HG03520 (cell line): Measurements from ENCODE around the gene MRPS18C.
"Not testable (repeated sequence)": the region's sequence is repeated elsewhere in the genome, so short reads cannot be mapped to it uniquely, and the experiment has no call there.

ENCODE experiments used
- ATAC-seq: cut with Tn5 transposase; IDR thresholded peaks from one replicate; pipeline ENCODE4 v1.9.1; 2021; ENCODE audit warnings: mild to moderate bottlenecking, moderate library complexity; ENCODE audit not compliant: unreplicated experiment

MRPS18C gene

DNA sequence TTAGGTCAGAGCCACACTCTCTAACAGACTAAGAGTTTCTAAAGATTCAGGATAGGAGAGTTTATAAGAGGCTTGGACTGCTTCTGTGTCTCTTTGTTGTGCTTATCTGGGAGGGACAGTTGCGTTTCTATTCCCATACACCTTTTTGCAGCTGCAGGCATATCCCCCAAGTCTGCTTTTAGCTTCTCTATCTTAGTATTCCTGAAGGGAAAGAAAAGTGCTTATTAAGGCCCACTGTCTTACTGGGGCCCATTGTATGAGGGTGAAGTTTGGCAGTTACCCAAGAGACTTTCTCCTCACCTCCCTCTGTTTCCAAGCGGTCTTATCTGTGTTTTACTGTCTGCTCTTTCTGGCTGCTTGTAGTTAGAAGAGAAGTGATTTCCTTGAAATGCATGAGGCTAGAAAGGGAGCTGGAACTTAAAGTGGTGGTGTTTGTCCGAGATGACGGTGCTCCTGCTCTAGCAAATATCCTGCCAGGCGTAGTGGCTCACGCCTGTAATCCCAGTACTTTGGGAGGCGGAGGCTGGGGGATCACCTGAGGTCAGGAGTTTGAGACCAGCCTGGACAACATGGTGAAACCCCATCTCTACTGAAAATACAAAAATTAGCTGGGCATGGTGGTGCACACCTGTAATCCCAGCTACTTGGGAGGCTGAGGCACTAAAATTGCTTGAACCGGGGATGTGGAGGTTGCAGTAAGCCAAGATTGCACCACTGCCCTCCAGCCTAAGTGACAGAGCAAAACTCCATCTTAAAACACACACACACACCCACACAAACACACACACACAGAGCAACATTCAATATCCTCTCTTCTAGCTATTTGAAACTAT lies 40.4 kb downstream of the MRPS18C start:
- ATAC-seq = not testable (repeated sequence)

DNA sequence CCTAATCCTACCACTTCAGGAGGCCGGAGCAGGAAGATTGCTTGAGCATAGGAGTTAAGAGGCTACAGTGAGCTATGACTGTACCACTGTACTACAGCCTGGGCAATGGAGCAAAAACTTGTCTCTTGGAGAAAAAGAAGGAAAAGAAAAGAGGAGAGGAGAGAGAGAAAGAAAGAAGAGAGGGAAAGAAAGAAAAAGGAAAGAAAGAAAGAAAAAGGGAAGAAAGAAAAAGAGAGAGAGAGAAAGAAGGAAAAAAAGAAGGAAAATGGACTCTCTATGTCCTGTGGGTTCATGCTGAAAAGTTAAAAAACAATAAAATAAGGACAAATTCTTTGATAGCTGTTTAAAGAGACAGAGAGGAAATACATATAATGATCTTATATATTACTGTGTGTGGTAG lies 42.3 kb downstream of the MRPS18C start:
- ATAC-seq = no peak

DNA sequence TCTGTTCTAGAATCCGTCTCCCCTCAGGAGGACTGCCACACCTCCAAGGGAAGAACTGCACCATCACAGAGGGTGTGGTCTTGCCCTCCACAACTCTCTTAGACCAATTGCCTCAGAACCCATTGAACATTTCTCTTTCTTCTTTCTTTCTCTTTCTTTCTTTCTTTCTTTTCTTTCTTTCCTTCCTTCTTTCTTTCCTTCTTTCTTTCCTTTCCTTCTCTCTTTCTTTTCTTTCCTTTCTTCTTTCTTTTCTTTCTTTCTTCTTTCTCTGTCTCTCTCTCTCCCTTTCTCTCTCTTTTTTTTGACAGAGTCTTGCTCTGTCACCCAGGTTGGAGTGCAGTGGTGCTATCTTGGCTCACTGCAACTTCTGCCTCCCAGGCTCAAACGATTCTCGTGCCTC lies 45.8 kb downstream of the MRPS18C start:
- ATAC-seq = not testable (repeated sequence)

DNA sequence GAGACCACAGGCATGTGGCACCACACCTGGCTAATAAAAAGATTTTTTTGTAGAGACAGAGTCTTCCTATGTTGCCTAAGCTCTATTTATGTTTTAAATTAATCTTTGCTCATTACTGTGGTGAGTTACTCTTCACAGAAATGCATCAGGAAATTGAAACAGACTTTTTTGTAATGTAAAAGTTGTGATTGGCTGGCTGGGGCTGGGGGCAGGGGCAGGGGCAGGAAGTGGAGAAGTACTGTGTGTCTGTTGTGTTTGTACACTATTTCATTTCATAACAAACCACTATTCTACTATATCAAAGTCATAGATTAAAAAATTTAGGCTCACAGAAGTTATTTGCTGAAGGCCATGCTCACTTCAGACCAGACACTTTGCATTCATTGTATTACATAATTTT lies 48.1 kb downstream of the MRPS18C start:
- ATAC-seq = no peak

DNA sequence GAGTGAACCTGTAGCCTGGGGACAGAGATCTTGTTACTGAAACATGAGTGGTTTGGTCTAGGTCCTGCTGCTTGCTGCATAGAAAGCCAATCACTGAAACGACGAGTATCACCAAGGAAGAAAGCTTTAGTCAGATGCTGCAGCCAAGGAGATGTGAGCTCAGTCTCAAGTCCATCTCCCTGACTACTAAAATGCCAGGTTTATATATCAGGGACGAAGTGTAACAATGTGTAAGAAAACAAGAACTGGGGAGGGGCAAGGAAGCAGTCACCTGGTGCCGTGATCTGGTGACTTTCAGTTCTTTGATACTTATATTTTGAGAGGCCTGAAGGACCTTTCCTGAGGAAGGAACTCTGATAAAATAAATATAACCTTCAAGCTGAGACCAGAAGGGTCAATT lies 48.6 kb downstream of the MRPS18C start:
- no peak for ATAC-seq

DNA sequence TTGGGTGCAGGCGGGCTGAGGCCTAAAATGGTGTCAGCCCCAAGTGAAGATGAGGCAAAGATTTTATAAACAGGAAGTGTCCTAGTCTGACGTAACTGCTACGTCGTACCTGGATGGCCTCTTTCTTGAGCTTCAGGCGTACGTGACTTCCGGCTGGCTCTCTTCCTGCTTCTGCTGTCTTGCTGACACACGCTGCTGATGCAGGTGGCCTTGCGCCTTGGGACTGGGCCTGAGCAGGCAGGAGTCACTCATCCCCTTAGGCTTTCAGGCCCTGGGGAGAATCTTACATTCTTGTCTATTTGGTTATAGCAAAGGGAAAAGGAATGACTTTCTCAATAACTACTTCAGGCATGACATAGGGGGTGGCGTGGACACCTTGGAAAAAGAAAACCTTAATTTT lies 49.1 kb downstream of the MRPS18C start:
- ATAC-seq = no peak

DNA sequence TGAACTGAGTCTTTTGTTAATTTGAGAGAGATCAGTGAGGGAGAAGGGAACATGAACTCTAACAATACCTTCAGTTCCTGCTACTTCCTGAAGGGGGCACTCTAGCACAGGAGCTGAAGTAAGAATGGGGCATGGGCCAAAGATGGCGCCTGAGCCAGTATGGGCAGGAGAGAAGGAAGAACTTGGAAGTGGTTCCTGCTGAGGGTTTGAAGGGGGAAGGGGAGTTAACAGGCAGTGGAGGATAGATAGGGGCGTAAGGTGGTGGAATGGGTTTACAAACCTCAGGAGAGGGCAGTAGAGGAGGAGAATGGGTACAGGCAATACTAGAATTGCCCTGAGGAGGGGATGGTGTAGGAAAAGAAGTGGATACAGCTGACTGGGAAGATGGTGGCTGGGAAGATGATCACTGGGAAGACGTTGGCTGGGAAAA lies 53.3 kb downstream of the MRPS18C start:
- ATAC-seq = not testable (repeated sequence)

DNA sequence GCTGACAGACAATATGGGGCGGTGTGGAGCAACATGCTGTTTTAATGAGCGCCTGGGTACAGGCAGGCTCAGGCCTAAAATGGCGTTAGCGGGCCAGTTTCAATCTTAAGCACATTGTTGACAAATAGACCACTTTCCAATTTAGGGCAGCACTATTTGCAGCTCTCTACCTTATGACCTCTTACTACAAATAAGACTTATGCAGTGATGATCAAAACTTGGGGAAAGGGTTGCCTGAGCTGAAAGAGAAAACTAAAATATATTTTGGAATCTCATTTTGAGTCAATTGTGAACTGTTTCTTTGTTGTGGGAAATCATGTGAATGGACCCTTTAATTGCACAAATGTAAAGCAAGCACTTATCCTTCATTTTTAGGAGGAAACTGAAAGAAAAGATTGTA lies 54.6 kb downstream of the MRPS18C start:
- ATAC-seq = no peak
